GM19240 (cell line): ENCODE results near the gene RAC2.

Experiments
- DNase-seq: peaks from one replicate; pipeline ENCODE4 v3.0.0; 2011; ENCODE audit warnings: low spot score; ENCODE audit not compliant: insufficient read length

Gene RAC2

DNA sequence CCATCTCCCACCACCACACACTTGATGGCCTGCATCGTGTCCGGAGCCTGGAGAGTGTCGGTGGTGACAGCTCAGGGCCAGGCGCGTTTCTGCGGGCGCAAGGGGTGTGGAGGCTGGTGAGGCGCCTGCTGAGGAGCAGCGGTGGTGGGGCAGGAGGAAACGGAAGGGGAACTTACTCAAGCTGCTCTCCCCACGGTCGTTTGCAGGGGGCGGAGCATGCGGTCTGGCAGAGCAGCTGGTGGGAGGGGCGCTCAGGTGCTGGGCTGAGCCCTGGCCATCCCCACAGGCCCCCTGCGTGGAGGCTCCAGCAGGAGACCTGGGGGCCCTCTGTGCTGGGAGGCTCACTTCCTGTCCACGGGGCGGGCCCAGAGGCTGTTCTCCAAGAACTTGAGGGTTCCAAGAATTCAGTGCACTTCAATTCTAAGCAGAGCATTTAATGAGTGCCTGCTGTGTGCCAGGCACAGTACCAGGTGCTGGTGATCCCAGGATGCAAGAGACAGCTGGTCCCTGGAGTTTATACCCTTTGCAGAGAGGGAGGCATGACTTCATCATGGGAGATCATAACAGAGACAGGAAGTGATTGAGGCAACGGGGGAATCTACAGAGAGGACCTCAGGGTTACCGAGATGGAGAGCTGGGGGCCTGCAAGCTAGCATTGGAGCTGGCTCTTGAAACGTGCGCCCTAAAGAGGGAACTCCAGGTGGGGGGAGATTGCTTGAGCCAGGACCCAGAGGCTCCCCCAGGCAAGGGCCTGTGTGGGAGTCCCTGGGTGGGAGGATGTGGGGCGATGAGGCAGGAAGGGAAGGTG lies at the start of gene RAC2:
Gene RAC2, minus strand, starts transcription at position 156 of the 808 bp plus-strand sequence. Its CDS starts 121 bp downstream, at position 35.
- DNase-seq = peak; percentile 61

DNA sequence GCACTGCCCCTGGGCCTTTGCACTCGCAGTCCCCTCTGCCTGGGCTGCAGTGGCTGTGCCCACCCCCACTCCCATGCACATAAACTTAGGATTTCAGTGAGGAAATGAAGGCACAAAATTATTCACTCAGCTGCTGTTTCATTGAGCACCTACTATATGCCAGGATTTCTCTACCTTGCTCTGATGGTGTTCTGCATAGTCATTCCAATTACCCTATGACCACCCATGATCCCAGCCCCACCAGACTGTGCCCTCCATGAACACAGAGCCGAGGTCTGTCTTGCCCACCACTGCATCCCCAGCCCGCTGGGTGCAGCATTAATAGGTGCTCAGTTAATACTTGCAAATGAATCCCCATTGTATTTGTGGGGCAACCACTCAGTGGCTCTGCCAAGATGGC lies 49.1 kb upstream of the RAC2 start:
- no peak for DNase-seq

DNA sequence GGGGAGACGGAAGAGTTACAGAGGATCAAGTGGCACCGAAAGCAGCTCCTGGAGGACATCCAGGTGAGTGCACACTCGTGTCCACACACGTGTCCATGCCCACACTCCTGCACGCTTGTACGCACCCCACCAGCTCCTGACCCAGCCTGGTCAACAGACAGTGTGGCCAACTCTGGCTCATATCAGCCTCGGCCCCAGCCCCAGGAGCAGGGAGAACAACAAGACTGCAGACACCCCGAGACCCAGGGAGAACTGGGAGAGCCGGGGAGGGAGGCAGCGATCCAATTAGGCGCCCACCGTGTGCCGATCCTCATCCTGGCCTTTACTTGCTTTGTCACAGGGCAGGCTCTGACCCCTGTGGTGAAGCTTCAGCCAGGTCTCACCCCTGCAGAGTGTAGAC lies 48.6 kb upstream of the RAC2 start:
- DNase-seq = no peak

DNA sequence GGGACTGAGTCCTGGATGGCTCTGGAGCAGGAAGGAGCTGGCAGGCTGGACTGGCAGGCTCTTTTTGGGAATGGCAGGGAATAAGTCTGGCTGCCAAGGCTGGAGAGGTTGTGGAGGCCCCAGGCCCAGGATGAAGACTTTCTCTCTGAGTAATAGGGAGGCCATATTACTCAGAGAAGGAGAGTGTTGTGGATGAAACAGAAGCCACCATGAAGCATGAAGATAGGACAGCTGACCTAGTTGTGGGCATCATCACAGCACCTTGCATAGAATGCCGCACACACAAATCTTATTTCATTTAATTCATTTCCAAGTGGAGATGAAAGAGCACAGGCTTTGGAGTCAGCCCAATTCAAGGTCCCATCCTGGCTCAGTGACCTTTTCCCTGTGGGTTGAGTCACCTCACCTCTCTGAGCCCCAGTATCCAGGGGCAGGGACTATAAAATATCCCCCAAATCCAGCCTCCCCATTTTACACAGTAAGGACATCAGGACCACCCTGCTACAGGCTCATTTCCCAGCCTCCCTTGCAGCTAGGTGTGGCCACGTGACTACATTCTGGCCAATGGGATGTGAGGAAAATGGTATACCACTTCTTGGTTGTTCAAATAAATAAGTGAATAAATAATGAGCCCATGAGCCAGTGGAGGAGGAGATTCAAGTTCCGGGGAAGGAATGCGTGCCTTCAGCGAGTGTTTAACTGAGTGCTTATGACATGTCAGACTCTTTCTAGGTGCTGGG lies 47.7 kb upstream of the RAC2 start:
- DNase-seq = no peak

DNA sequence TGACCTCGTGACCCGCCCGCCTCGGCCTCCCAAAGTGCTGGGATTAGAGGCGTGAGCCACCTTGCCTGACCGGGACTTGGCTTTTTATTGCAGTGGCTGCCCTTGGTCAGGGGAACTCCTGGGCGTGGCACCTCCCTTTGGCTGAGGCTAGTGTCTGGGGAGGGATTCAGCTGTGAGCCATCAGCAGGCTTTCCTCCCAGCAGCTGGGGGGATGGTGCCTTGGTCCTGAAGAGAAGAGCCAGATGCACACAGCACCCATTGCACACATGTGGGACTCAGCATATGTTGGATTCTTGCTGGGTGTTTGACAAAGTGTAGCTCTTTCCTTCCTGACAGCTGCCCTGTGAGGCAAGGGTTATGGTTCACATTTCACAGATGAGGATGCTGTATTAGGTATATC lies 46.7 kb upstream of the RAC2 start:
- no peak for DNase-seq

DNA sequence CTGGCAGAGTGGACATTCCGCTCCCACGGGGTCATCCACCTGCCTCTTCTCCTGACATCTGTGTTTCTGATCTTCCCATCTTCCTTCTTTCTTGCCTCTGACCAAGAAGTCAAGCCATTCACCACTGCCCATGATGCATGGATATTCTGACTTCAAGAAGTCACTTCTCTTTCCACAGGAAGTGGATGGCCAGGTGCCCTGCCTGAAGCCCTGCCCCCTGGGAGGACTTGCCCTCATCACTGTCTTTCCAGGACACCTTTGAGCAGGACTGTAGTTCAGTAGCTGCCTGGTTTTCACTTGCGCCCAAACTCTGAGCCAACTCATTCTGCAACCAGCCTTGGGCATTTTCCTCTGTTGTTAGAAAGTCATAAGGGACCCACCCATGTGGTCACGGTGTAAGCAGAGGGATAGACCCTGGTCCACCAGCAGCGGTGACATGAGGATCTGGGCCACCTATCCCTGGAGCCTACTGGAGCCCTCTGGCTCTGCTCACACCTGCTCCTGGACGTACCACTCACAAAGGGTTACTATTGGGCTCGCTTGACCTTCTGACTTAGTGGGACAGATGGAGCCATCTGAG lies 45.2 kb upstream of the RAC2 start:
- DNase-seq = no peak

DNA sequence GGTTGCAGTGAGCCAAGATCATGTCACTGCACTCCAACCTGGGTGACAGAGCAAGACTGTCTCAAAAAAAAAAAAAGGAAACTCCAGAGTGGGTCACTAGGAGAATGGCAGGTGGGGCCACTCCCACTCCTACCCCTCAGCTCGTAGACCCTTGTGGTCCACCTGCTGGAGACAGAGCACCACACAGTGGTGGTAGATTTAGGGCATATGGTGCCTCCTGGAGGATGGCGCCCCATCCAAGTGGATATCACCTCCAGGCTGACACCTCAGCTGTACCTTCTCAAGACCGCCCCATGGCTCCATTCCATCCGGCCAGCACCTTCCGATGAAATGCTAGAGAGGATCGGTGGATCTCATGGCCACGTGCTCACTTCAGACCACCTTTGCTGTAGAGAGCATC lies 44.5 kb upstream of the RAC2 start:
- DNase-seq = no peak

DNA sequence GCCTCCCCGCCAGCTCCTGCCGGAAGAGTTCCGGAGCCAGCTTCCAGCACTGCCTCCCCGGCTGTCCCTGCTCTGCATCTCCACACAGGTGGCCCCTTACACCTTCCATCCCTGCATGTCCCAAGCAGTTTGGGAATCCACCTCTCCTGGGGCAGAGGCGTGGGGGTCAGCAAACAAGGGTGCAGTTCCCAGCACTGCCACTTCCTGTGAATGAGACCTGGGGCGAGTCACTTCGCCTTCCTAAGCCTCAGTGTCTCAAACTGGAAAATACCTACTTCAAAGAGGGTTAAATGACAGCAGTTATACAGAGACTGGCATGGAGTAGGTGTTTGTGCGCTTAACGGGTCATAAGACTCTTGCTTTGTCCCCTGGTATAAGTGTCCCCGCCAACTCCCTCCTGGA lies 43.5 kb upstream of the RAC2 start:
- DNase-seq = no peak

DNA sequence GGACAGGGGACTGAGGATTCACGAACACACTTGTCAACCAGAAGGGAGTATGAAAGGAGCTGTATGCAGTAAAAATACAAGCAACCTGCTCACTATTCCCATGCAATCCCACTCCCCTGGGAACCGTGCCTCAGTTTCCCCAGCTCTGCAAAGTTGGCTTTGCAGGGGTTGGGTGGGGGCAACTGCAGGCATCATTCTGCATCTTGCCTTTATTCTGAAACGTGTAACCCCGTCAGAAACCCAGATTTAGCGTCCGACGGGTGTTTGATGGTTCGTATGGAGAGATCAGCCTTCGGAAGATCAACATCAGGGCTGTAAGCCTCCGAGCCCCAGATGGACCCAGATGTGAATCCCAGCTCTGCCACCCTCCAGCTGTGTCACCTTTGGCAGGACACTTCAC lies 41.9 kb upstream of the RAC2 start:
- no peak for DNase-seq

DNA sequence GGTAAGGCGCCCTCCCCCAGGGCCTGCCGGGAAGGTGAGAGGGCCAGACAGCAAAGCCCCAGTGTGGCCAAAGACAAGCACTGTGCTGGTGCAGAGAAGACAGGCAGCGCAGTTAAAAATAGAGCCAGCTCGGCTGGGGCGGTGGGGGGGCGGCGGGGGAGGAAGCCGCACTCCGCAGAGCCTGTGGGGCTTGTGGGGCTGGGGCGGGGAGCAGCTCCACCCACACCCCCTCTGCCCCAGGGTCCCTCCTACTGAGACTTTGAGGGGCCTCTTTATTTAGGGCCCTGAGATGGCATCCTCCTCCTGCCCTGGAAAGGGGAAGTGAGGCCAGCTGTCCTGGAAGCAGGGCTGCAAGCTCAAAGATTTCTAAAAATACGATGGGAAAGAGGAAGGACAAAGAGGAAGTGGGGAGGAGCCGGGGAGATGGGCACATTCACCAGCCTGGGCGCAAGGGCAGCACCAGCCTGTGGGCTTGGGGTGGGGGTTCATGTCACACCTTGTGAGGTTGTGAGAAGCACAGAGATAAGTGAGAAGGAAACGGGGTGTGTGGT lies 40.8 kb upstream of the RAC2 start:
- DNase-seq = peak; percentile 53

DNA sequence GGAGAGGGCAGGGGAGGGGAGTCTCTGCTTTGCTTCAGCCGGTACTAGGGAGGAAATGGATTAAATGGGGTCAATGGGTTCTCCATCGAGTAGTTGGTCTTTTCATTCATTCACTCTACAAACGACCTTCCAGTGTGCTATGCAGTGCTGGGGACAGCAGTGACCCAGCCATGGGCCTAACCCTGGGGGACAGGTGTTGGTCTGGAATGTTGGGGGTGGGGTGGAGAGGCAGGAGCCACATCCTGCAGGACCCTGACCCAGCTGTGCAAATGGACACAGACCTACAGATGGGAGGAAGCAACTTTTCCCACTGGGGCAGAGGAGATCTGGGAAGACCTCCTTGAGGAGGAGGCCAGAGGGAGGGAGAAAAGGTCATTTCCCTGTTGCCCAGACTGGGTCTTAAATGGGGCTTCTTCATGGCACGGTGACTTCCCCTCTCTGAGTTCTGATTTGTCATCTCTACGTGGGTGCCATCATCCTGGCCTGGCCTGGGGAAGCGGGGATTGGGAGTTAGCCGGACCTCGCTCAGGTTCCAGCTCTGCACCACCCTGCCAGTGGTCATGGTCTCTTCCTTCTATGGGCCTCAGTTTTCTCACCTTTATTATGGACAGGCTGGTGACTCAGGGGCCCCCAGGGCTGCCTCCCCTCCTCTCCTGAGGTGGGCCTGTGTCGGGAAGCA lies 40.2 kb upstream of the RAC2 start:
- DNase-seq = no peak

DNA sequence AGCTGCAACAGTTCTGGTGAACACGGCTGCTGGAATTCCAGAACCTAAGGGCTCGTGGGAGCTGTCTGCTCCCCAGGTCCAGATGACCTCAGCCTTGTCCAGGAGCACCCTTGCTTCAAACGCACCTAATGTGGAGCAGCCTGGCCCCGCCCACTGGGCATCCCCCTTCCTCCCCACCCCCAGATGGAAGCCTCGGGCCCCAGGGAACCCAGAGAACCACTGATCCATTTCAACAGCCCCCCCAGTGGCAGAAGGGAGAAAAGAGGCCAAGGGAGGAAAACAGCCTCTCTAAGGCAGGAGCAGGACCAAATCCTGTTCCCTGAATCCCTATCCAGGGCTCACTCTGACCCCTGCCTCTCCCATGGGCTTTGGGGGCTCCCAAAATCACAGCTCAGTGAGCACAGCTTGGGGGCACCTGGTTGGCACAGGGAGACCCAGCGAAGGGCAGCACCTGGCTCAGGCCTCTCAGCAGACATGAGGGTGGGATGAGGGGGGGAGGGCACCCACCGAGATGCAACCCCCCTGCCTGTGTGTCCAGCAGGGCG lies 39.4 kb upstream of the RAC2 start:
- peak; percentile 53 for DNase-seq

DNA sequence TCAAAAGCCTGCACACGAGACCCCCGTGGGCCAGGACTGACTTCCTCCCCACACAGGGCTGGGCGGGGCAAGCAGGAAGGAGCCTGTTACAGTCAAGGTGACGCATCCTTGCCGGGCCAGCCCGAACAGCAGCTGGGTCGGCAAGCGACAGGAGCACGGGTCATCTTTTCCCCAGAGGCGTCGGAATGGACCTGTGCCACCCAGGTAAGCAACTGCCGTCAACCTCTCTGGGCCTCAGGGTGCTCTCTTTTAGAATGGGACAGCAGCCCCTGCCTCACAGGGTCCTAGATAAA lies 38.3 kb upstream of the RAC2 start, which contains the start of gene CYTH4:
Gene CYTH4, plus strand, starts transcription at position 124 of the 293 bp plus-strand sequence. Its CDS starts 62 bp downstream, at position 186.
- peak; percentile 86 for DNase-seq

DNA sequence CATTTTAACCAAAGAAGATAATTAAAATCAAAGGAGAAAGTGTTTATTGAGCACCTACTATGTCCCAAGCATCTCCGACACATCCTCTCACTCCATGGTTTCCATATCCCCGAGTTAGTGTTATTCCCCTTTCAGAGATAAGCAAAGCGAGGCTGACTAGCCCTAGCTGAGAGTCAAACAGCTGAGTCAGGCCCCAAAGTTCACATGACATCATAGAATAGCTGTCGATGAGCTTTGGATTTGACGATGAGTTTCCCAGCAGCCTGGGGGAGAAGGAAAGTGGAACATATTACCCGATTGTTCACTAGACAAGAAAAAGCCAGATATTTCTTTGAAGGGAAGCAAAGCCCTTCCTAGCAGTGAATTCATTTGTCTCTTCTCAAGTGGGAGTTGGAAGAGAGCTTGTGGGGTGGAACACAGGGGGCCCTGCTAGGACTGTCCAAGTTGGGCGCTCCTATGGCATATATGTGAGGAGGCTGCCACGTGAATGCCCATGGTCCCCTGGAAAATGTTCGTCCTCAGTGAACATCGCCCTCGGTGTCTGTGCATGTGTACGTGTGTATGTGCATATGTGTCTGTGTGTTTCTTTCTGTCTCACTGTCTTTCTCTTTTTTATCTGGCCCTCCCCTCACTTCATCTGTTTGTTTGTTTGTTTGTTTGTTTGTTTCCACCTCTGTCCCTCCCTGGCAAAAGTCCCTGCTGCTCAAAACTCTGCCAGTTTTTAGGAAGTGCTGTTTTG lies 37.7 kb upstream of the RAC2 start:
- DNase-seq = no peak

DNA sequence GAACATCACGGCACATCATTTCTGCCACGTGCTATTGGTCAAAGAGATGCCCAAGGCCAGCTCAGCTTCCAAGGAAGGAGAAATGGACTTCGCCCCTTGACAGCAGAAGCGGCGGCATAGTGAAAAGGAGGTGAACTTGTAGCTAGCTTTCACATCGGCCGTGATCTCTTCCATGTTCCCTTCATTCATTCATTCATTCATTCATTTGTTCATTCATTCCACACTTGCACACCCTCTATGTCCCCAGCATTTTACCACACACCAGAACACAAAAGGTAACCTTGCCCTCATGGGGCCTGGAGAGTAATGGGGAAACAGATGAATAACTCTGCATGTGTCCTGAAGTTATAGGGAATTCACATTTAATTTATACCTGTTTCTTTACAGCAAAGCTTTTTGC lies 37.1 kb upstream of the RAC2 start:
- no peak for DNase-seq

DNA sequence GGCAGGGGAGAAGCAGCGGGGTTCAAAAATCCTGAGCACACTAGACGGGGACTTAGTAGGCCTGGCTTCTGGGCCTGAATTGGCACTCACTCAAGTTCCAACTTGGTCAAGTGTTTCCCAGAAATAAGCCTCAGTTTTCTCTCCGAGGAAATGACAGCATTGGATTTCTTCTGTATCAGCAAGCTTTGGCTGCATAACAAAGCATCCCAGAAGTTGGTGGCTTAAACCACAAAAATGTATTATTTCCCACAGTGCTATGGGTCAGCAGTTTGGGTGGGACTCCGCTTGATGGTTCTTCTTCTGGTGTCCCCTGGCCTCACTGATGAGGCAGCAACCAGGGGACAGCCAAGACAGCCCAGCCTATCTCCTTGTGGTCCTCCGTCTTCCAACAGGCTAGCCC lies 36.6 kb upstream of the RAC2 start:
- DNase-seq = no peak

DNA sequence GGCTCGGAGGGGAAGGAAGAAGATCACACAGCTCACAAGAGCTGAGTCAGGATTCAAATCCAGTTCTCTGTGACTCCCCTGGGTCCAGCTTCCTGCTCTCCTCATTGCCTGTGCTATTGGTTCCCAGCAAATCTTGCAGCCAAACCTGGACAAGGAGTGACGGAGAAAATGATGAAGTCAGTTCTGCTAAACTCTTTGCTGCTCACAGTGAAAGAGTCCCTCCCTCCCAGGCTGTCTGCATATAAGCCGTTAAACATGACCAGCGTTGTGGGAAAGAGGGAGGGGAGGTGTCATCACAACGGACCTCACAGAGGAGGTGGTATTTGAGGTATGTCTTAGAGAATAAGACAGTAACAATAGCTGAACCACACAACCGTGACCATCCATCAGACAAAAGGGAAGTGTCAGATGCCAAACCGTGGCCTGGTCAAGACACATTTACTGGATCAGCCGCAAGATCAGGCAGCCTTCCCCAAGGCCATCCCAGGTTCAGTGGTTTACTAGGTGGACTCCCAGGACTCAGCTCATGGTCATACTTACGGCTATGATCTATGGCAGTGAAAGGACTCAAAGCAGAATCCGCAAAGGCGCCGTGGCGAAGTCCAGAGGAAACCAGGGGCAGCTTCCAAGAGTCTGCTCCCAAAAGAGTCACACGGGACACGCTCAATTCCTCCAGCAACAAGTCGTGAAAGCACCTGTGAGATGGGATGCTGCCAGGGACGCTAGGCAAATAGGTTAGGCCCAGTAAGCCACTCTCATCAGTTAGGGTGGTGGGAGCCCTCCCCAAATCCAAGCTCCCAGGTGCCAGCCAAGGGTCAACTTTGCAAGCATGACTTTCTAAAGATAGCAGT lies 35.5 kb upstream of the RAC2 start:
- no peak for DNase-seq

DNA sequence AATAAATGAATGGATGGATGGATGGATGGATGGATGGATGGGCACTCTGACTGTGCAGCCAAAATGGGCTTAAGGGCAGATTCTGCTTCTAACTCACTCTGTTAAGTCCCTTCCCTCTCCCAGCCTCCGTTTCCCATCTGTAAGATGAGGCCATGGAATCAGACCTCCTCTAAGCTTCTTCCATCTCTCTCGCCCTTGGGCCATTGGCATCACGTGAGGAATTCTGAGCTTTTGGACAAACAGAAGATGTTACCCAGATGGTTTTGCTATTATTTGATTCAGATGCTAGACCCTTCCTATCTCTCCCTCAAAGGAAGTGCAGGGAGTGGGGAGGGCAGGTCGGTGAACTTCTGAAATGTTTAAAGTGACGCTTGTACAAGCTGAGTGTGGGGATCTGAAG lies 34.2 kb upstream of the RAC2 start:
- no peak for DNase-seq

DNA sequence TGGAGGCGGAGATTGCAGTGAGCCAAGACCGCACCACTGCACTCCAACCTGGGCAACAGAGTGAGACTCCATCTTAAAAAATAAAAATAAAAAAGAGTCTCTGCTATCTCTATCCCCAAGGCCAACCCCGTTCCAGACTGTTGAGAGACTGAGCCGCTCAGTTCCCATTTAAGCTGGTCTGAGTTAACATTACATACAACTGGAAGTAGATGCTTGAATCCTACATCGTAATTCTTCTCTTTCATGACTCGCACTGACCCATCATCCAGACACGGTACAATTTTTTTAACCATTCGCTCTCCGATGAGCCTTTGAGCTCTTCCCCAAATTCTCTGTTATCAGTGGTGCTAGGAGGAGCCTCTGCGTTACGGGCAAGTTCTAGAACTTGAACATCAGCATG lies 33.3 kb upstream of the RAC2 start:
- no peak for DNase-seq

DNA sequence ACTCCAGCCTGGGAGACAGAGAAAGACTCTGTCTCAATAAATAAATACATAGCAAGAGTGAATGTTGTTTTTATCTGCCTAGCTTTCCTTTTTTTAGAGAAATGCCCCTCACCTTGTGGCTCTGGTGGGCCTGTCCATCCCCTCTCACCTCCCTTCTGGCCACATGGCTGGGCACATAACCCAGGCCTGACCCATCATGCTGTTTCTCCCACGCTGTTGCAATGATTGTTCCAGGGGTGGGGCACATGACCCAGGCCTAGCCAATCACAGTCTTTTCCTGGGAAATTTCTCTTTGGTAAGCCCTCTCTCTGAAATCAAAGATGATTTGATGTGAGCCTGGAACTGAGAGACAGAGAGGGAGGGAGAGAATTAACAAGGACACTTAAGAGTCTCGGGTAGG lies 32.7 kb upstream of the RAC2 start:
- DNase-seq = no peak
